Esophagus muscularis mucosa (tissue), 4 donors: ENCODE results near the gene KDM4F. TPM values are rescaled to one million over a fixed set of nuclear protein-coding genes. Genes with fewer than 3 reads are reported as not detected.
A peak's percentile ranks its signal among the peaks of the same experiment; 100 is the strongest.

Source experiments
- DNase-seq: peaks from one replicate; pipeline ENCODE4 v3.0.0-alpha.2; 2017; ENCODE audit errors: extremely low spot score
- H3K27ac ChIP-seq, 4 donors: fragments of 200-600 bp; sonication (generic); replicated peaks in 1 of 4; 1 replicate in 3 of 4; 2 replicates in 1 of 4; pipeline ENCODE4 v1.5.1; 2016 to 2019; ENCODE audit warnings: mild to moderate bottlenecking in 1 of 4
- H3K27me3 ChIP-seq, 4 donors: fragments of 200-600 bp; sonication (generic); one replicate each; pipeline versions ENCODE4 v1.5.1 to v1.6.0; 2016 to 2019
- H3K36me3 ChIP-seq, 4 donors: fragments of 200-600 bp; sonication (generic); one replicate each; pipeline ENCODE4 v1.5.1; 2016 to 2019
- H3K4me1 ChIP-seq, 4 donors: fragments of 200-600 bp; sonication (generic); one replicate each; pipeline ENCODE4 v1.5.1; 2016 to 2019
- H3K4me3 ChIP-seq, 4 donors: fragments of 200-600 bp; sonication (generic); 1 replicate in 2 of 4; 2 replicates in 2 of 4; pipeline ENCODE4 v1.5.1; 2016 to 2019; ENCODE audit warnings: mild to moderate bottlenecking in 4 of 4, moderate library complexity in 1 of 4
- H3K9me3 ChIP-seq, 4 donors: fragments of 200-600 bp; sonication (generic); 1 replicate in 3 of 4; 2 replicates in 1 of 4; pipeline ENCODE4 v1.5.1; 2016 to 2019
- EP300 ChIP-seq: sonication (generic); formaldehyde crosslinking; IDR thresholded peaks from one replicate; pipeline ENCODE4 v1.6.1; 2017; ENCODE audit warnings: antibody characterized with exemption
- POLR2A ChIP-seq: fragments of 450-650 bp; IDR thresholded peaks from one replicate; pipeline ENCODE4 v1.6.1; 2017; ENCODE audit warnings: antibody characterized with exemption, moderate library complexity, mild to moderate bottlenecking, low read depth
- POLR2AphosphoS5 ChIP-seq, 2 donors: sonication (generic); formaldehyde crosslinking; IDR thresholded peaks; one replicate each; pipeline ENCODE4 v1.6.1; 2017; ENCODE audit warnings: antibody characterized with exemption in 2 of 2
- WGBS: methylation state at CpG from one replicate; pipeline ENCODE4 v1.1.5; 2018; 5-methylcytosine and 5-hydroxymethylcytosine counted together
- intact Hi-C: fragments of 100-400 bp; cut with DNase I; formaldehyde crosslinking; loops from one replicate; pipeline ENCODE4 v1.15.1; 2023
- total RNA-seq, 4 donors: library from RNA; depleted of rRNA; stranded (reverse); fragments of >200 nt; gene quantifications; one replicate each; pipeline versions ENCODE4 v1.1.0 to v1.2.1, GENCODE V29; 2016
- TF ChIP-seq, protein P1 (sequence below), 3 experiments: fragments of 200-600 bp in 2 of 3; fragments of 450-650 bp in 1 of 3; sonication (generic) in 2 of 3; IDR thresholded peaks; one replicate each; pipeline ENCODE4 v1.5.1; 2017 to 2019; ENCODE audit warnings: antibody characterized with exemption in 3 of 3, mild to moderate bottlenecking in 2 of 3, moderate library complexity in 1 of 3

KDM4F gene
- total RNA-seq, 4 donors from 2014 or later: not detected

- DNase-seq: no peak
- H3K4me1 ChIP-seq: peaks cover 11 to 22% (median 21%) of the 10 kb centered on the region in 4 donors
- whole genome bisulfite sequencing: 96% methylated on average over 1 of the region's 1 CpG
- H3K27ac ChIP-seq: no peak overlapping the region
- no peak for TF ChIP-seq POLR2A
- no peak for TF ChIP-seq POLR2AphosphoS5 (IDR thresholded peaks at IDR 0.05)
- TF ChIP-seq, protein P1, sequence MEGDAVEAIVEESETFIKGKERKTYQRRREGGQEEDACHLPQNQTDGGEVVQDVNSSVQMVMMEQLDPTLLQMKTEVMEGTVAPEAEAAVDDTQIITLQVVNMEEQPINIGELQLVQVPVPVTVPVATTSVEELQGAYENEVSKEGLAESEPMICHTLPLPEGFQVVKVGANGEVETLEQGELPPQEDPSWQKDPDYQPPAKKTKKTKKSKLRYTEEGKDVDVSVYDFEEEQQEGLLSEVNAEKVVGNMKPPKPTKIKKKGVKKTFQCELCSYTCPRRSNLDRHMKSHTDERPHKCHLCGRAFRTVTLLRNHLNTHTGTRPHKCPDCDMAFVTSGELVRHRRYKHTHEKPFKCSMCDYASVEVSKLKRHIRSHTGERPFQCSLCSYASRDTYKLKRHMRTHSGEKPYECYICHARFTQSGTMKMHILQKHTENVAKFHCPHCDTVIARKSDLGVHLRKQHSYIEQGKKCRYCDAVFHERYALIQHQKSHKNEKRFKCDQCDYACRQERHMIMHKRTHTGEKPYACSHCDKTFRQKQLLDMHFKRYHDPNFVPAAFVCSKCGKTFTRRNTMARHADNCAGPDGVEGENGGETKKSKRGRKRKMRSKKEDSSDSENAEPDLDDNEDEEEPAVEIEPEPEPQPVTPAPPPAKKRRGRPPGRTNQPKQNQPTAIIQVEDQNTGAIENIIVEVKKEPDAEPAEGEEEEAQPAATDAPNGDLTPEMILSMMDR (IDR thresholded peaks at IDR 0.05): no peak
- no peak for TF ChIP-seq EP300
- intact Hi-C loops: loop anchor here (5.0 kb wide), 2 partner anchors 637 to 702 kb away; no protein-coding TSS in a partner anchor
- H3K27me3 ChIP-seq: peaks cover 0 to 7% (median 0%) of the 10 kb centered on the region in 4 donors
- H3K36me3 ChIP-seq: no peaks in the 10 kb centered on the region
- H3K4me3 ChIP-seq: no peak overlapping the region
- H3K9me3 ChIP-seq: no peaks in the 10 kb centered on the region
These were observed 16.1 kb downstream of the KDM4F start for GRCh38 chr11:95065336-95065735.

DNA sequence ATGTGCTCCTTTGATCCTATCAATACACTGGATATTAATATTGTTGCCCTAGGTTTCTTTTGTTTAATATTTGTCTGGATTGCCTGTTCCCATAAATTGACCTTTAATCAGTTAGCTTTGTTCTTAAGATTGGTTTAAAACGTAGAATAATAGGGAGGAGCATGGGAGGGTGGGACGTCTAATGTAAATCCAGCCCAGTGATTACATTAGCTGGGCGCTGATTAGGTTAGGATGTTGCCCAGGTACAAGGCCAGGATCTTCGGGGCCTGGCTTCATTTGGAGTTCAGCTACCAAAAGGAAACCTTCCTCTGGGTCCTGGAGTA lies 17.5 kb downstream of the KDM4F start, which contains the start of gene SRSF8:
Gene SRSF8 (plus strand): TSS at position 204 of the 323 bp plus-strand sequence. CDS start 308 bp downstream, outside the sequence.
- Histone ChIP-seq H3K27me3 (peaks cover 0 to 7% (median 0%) of the 10 kb centered on the region in 4 donors), H3K4me3 (peak within 1 kb of the TSS; percentile 78 to 89 (median 84)), H3K9me3 (no peaks in the 10 kb centered on the region), H3K4me1 (peaks cover 11 to 28% (median 26%) of the 10 kb centered on the region in 4 donors), H3K27ac (peak within 1 kb of the TSS; percentile 97 to 98 (median 98)), H3K36me3 (peaks cover 0 to 5% (median 0%) of the 10 kb centered on the region in 4 donors)
- intact Hi-C loops: loop anchor here (5.0 kb wide), 2 partner anchors 636 to 701 kb away; no protein-coding TSS in a partner anchor
- DNase-seq: no peak
- TF ChIP-seq POLR2AphosphoS5 (IDR thresholded peaks at IDR 0.05) (no peak), POLR2A (no peak), EP300 (no peak)
- TF ChIP-seq, protein P1 (IDR thresholded peaks at IDR 0.05): no peak
- WGBS: 0% methylated on average over 4 of the region's 4 CpGs

DNA sequence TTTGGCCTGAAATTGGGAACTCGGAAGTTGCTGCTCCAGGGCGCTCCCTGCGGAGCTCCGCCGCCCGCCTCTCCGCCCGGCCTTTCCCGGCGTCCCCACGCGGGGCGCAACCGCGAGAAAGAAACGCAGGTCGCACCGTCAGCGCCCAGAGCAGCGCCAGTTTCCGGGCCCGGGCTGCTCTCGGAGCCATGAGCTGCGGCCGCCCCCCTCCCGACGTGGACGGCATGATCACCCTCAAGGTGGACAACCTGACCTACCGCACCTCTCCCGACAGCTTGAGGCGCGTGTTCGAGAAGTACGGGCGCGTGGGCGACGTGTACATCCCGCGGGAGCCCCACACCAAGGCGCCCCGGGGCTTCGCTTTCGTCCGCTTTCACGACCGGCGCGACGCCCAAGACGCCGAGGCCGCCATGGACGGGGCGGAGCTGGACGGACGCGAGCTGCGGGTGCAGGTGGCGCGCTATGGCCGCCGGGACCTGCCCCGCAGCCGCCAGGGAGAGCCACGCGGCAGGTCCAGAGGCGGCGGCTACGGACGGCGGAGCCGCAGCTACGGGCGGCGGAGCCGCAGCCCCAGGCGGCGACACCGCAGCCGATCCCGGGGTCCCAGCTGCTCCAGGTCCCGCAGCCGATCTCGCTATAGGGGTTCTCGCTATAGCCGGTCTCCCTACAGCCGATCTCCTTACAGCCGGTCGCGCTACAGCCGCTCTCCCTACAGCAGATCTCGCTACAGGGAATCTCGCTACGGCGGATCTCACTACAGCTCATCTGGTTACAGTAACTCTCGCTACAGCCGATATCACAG lies 18.0 kb downstream of the KDM4F start:
- H3K9me3 ChIP-seq: no peaks in the 10 kb centered on the region
- WGBS: 0% methylated on average over 7 of the region's 98 CpGs
- H3K27me3 ChIP-seq: peaks cover 0 to 7% (median 0%) of the 10 kb centered on the region in 4 donors
- H3K36me3 ChIP-seq: peaks cover 0 to 5% (median 0%) of the 10 kb centered on the region in 4 donors
- H3K4me1 ChIP-seq: peaks cover 11 to 28% (median 26%) of the 10 kb centered on the region in 4 donors
- peak; percentile 95 for DNase-seq
- peak overlapping the region; percentile 78 to 89 (median 84) for H3K4me3 ChIP-seq
- TF ChIP-seq POLR2A: no peak
- TF ChIP-seq POLR2AphosphoS5 (IDR thresholded peaks at IDR 0.05): peak; percentile 69 to 89
- TF ChIP-seq, protein P1 (IDR thresholded peaks at IDR 0.05): peak; percentile 29 to 75 (median 45)
- intact Hi-C loops: loop anchor here (5.0 kb wide), 2 partner anchors 635 to 700 kb away; no protein-coding TSS in a partner anchor
- H3K27ac ChIP-seq: peak overlapping the region; percentile 97 to 98 (median 98)

- intact Hi-C loops: loop anchor here (1.0 to 5.0 kb wide), 3 partner anchors 95 to 699 kb away; partner anchors contain the start of genes CWC15 and KDM4D
- Histone ChIP-seq H3K36me3 (peaks cover 0 to 5% (median 0%) of the 10 kb centered on the region in 4 donors), H3K9me3 (no peaks in the 10 kb centered on the region), H3K4me3 (peak overlapping the region; percentile 78 to 89 (median 84)), H3K4me1 (peaks cover 11 to 28% (median 26%) of the 10 kb centered on the region in 4 donors), H3K27ac (peak overlapping the region; percentile 97 to 98 (median 98)), H3K27me3 (peaks cover 0 to 7% (median 0%) of the 10 kb centered on the region in 4 donors)
- DNase-seq: peak; percentile 92
- 1% methylated on average over 16 of the region's 16 CpGs for WGBS
- TF ChIP-seq POLR2AphosphoS5 (IDR thresholded peaks at IDR 0.05) (no peak), EP300 (no peak), POLR2A (no peak)
- TF ChIP-seq, protein P1 (IDR thresholded peaks at IDR 0.05): no peak
These were observed 18.6 kb downstream of the KDM4F start for GRCh38 chr11:95067841-95068219.
